Measurements from ENCODE around the gene ABTB2. TPM values are rescaled to one million over a fixed set of nuclear protein-coding genes. Genes with fewer than 3 reads are reported as not detected.

The ABTB2 gene
- total RNA-seq, 2 experiments from 2014 or later, result 2.4 to 2.5 TPM

DNA sequence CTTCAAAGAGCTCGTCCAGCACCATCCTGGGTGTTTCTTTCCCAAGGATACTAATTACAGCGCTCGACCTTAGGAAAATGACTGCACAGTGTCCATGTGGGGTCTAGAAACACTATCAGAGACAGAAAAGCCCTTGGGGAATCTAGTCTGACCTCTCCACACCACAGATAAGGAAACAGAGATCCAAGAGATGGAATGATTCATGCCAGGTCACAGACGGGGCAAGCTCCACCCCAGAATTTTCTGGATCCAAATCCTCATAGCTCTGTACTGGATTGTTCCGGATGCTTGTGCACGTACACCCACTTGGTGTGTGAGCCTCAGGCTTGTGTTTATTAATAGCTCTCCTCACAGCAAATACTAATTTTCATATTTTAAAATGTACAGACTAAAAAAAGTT, 11.3 kb downstream of the ABTB2 start:
- H3K4me3 Mint-ChIP-seq, result no peak overlapping the region
- ChIA-PET POLR2A (interaction anchor here (1.0 kb wide), 1 partner anchor 159 kb away, joined by 4 read pairs; no protein-coding TSS in a partner anchor), CTCF (interaction anchor here (1.1 to 4.3 kb wide), 4 partner anchors 11 to 172 kb away, joined by 3 to 19 read pairs (median 4); partner anchors contain the start of gene ABTB2)
- H3K4me1 Mint-ChIP-seq (ENCODE audit: low read depth), result no peaks in the 10 kb centered on the region
- DNase-seq (no peak), ATAC-seq (no peak)
- intact Hi-C loops (cut with micrococcal nuclease), result no loop called here
- TF ChIP-seq, protein P1, sequence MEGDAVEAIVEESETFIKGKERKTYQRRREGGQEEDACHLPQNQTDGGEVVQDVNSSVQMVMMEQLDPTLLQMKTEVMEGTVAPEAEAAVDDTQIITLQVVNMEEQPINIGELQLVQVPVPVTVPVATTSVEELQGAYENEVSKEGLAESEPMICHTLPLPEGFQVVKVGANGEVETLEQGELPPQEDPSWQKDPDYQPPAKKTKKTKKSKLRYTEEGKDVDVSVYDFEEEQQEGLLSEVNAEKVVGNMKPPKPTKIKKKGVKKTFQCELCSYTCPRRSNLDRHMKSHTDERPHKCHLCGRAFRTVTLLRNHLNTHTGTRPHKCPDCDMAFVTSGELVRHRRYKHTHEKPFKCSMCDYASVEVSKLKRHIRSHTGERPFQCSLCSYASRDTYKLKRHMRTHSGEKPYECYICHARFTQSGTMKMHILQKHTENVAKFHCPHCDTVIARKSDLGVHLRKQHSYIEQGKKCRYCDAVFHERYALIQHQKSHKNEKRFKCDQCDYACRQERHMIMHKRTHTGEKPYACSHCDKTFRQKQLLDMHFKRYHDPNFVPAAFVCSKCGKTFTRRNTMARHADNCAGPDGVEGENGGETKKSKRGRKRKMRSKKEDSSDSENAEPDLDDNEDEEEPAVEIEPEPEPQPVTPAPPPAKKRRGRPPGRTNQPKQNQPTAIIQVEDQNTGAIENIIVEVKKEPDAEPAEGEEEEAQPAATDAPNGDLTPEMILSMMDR (IDR thresholded peaks at IDR 0.05), result no peak
- no peaks in the 10 kb centered on the region for H3K36me3 Mint-ChIP-seq (ENCODE audit: low read depth)
- peaks cover 3% of the 10 kb centered on the region for H3K27me3 Mint-ChIP-seq
- H3K27ac Mint-ChIP-seq, result no peak overlapping the region
- no peaks in the 10 kb centered on the region for H3K9me3 Mint-ChIP-seq

- no peak overlapping the region for H3K27ac Mint-ChIP-seq
- no peaks in the 10 kb centered on the region for H3K36me3 Mint-ChIP-seq (ENCODE audit: low read depth)
- POLR2A ChIA-PET, result interaction anchor here (0.6 kb wide), 1 partner anchor 139 kb away, joined by 4 read pairs; no protein-coding TSS in a partner anchor
- intact Hi-C loops (cut with micrococcal nuclease), result no loop called here
- H3K4me1 Mint-ChIP-seq (ENCODE audit: low read depth), result no peaks in the 10 kb centered on the region
- CTCF ChIA-PET, result interaction anchor here (1.1 to 4.3 kb wide), 4 partner anchors 11 to 172 kb away, joined by 3 to 19 read pairs (median 4); partner anchors contain the start of gene ABTB2
- no peaks in the 10 kb centered on the region for H3K27me3 Mint-ChIP-seq
- DNase-seq (no peak), ATAC-seq (no peak)
- TF ChIP-seq, protein P1 (IDR thresholded peaks at IDR 0.05), result no peak
- no peak overlapping the region for H3K4me3 Mint-ChIP-seq
- no peaks in the 10 kb centered on the region for H3K9me3 Mint-ChIP-seq
Measured at GRCh38 chr11:34345991-34346480, 11.8 kb downstream of the ABTB2 start.

DNA sequence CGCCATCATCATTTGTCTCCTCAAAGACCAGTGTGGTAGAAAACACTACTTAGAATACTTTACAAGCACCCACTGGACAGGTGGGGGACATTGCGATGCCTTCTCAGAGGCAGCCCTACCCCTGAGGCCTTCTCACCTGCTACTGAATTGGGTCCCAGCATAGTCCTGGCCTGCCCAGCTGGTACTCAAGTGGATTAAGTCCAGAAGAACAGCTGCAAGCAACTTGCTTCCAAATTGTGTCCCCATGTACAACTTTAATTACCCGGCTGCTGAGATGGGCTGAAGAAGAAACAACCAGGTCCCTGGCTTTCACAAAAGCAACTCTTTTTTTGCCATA, 12.3 kb downstream of the ABTB2 start:
- POLR2A ChIA-PET, result interaction anchor here (0.6 kb wide), 1 partner anchor 139 kb away, joined by 4 read pairs; no protein-coding TSS in a partner anchor
- no peaks in the 10 kb centered on the region for H3K4me1 Mint-ChIP-seq (ENCODE audit: low read depth)
- intact Hi-C loops (cut with micrococcal nuclease), result no loop called here
- no peak overlapping the region for H3K27ac Mint-ChIP-seq
- DNase-seq (no peak), ATAC-seq (no peak)
- H3K27me3 Mint-ChIP-seq, result no peaks in the 10 kb centered on the region
- no peaks in the 10 kb centered on the region for H3K36me3 Mint-ChIP-seq (ENCODE audit: low read depth)
- H3K9me3 Mint-ChIP-seq, result no peaks in the 10 kb centered on the region
- CTCF ChIA-PET, result interaction anchor here (1.1 to 4.3 kb wide), 4 partner anchors 12 to 171 kb away, joined by 3 to 19 read pairs (median 4); partner anchors contain the start of gene ABTB2
- TF ChIP-seq, protein P1 (IDR thresholded peaks at IDR 0.05), result no peak
- no peak overlapping the region for H3K4me3 Mint-ChIP-seq

GRCh38 chr11:34344768-34345539, 12.9 kb downstream of the ABTB2 start:
- intact Hi-C loops (cut with micrococcal nuclease), result no loop called here
- Mint-ChIP-seq H3K36me3 (ENCODE audit: low read depth) (no peaks in the 10 kb centered on the region), H3K4me1 (ENCODE audit: low read depth) (no peaks in the 10 kb centered on the region), H3K27me3 (no peaks in the 10 kb centered on the region), H3K27ac (no peak overlapping the region), H3K4me3 (no peak overlapping the region), H3K9me3 (no peaks in the 10 kb centered on the region)
- ChIA-PET POLR2A (no interaction called here), CTCF (interaction anchor here (1.5 to 4.3 kb wide), 2 partner anchors 12 to 171 kb away, joined by 6 to 19 read pairs; partner anchors contain the start of gene ABTB2)
- ATAC-seq (no peak), DNase-seq (no peak)
- TF ChIP-seq, protein P1 (IDR thresholded peaks at IDR 0.05), result no peak

- ChIA-PET POLR2A (no interaction called here), CTCF (no interaction called here)
- TF ChIP-seq, protein P1 (IDR thresholded peaks at IDR 0.05), result no peak
Measured at GRCh38 chr11:34344410-34344767, 13.4 kb downstream of the ABTB2 start.

More at GRCh38 chr11:34344410-34344767, 13.4 kb downstream of the ABTB2 start:
- Mint-ChIP-seq H3K27ac (no peak overlapping the region), H3K27me3 (no peaks in the 10 kb centered on the region), H3K9me3 (no peaks in the 10 kb centered on the region), H3K4me1 (ENCODE audit: low read depth) (no peaks in the 10 kb centered on the region), H3K4me3 (no peak overlapping the region), H3K36me3 (ENCODE audit: low read depth) (no peaks in the 10 kb centered on the region)
- intact Hi-C loops (cut with micrococcal nuclease), result no loop called here
- DNase-seq (no peak), ATAC-seq (no peak)

Measured in activated CD8-positive, alpha-beta T cell treated with anti-CD3 and anti-CD28 coated beads for 36 hours (primary cell).